Colonic mucosa (tissue), 4 donors: ENCODE measurements around the gene APPBP2. TPM values are rescaled to one million over a fixed set of nuclear protein-coding genes. Genes with fewer than 3 reads are reported as not detected.

Experiments used
- DNase-seq: peaks from one replicate; pipeline ENCODE4 v3.0.0-alpha.2; 2020
- H3K27ac ChIP-seq: fragments of 200-600 bp; one replicate; pipeline ENCODE4 v1.8.0; 2021
- H3K27me3 ChIP-seq: fragments of 200-600 bp; one replicate; pipeline ENCODE4 v1.8.0; 2021
- H3K36me3 ChIP-seq: fragments of 200-600 bp; one replicate; pipeline ENCODE4 v1.8.0; 2021
- H3K4me1 ChIP-seq: fragments of 200-600 bp; one replicate; pipeline ENCODE4 v1.8.0; 2021; ENCODE audit warnings: mild to moderate bottlenecking
- H3K4me3 ChIP-seq: fragments of 200-600 bp; one replicate; pipeline ENCODE4 v1.8.0; 2021
- H3K9ac ChIP-seq, 2 donors: one replicate each; pipeline ENCODE4 v1.7.0; 2013; ENCODE audit warnings: control low read depth in 2 of 2, low read depth in 2 of 2, low read length in 2 of 2
- H3K9me3 ChIP-seq: fragments of 200-600 bp; one replicate; pipeline ENCODE4 v1.8.0; 2021
- intact Hi-C: fragments of 100-400 bp; cut with DNase I; formaldehyde crosslinking; loops from one replicate; pipeline ENCODE4 v1.14.1; 2022
- total RNA-seq, 2 donors: library from RNA; stranded (reverse); fragmentation: NEBNext Ultra II Directional in 1 of 2; extraction: Animal tissue kit (Norgen Biotek cat#: 25700) in 1 of 2; gene quantifications; one replicate each; pipeline ENCODE4 v1.2.1, GENCODE V29; 2021
- TF ChIP-seq, protein P1 (sequence below): fragments of 200-600 bp; IDR thresholded peaks from one replicate; pipeline ENCODE4 v1.8.0; 2022; ENCODE audit warnings: antibody characterized with exemption, mild to moderate bottlenecking
- donor health status: healthy.
- donor health status: DM: no; HTN: no; CAD: no.
- donor health status: DM: no; HTN: no; CAD: no.

APPBP2 gene
- total RNA-seq, 2 donors from 2014 or later, result 26.7 to 42.0 TPM

DNA sequence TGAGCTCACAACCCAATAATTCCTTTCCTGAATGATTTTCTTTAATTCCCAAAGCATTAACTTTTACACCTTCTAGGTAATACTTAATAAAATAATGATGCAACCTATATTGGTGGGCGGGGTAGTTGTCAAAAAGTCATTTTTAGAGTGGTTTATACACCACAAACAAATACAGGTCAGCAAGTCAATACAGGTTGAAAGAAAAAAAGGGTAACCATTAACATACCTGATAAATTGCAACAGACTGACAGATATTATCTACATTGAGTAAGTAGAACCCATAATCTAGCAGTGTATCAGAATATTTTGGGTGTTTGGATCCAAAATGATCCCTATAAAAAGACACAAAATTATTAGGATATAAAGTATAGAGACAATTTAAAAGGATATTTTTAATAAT lies 64.5 kb downstream of the APPBP2 start:
- Histone ChIP-seq H3K27me3 (no peaks in the 10 kb centered on the region), H3K36me3 (peaks cover 9% of the 10 kb centered on the region), H3K9me3 (no peaks in the 10 kb centered on the region), H3K27ac (no peak overlapping the region), H3K9ac (no peak overlapping the region), H3K4me3 (no peak overlapping the region), H3K4me1 (no peaks in the 10 kb centered on the region)
- DNase-seq, result no peak
- intact Hi-C loops, result no loop called here
- TF ChIP-seq, protein P1, sequence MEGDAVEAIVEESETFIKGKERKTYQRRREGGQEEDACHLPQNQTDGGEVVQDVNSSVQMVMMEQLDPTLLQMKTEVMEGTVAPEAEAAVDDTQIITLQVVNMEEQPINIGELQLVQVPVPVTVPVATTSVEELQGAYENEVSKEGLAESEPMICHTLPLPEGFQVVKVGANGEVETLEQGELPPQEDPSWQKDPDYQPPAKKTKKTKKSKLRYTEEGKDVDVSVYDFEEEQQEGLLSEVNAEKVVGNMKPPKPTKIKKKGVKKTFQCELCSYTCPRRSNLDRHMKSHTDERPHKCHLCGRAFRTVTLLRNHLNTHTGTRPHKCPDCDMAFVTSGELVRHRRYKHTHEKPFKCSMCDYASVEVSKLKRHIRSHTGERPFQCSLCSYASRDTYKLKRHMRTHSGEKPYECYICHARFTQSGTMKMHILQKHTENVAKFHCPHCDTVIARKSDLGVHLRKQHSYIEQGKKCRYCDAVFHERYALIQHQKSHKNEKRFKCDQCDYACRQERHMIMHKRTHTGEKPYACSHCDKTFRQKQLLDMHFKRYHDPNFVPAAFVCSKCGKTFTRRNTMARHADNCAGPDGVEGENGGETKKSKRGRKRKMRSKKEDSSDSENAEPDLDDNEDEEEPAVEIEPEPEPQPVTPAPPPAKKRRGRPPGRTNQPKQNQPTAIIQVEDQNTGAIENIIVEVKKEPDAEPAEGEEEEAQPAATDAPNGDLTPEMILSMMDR, result no peak

DNA sequence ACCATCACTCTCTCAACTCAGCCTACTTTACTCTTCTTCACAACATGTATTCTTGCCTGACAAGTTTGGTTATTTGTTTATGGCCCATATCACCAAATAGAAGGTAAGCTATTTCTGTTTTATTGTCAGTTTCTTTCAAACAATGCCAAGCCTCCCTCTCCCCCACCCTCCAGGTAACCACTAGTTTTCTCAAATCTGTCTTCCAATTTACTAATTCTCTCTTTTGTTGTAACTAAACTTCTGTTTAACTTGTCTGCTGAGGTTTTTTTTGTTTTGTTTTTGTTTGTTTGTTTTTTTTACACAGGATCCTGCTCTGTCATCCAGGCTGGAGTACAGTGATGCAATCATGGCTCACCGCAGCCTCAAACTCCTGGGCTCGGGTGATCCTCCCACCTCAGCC lies 68.9 kb downstream of the APPBP2 start:
- intact Hi-C loops, result no loop called here
- TF ChIP-seq, protein P1, result no peak
- Histone ChIP-seq H3K4me3 (no peak overlapping the region), H3K27ac (no peak overlapping the region), H3K27me3 (no peaks in the 10 kb centered on the region), H3K9ac (no peak overlapping the region), H3K4me1 (no peaks in the 10 kb centered on the region), H3K9me3 (no peaks in the 10 kb centered on the region), H3K36me3 (peaks cover 4% of the 10 kb centered on the region)
- DNase-seq, result no peak

DNA sequence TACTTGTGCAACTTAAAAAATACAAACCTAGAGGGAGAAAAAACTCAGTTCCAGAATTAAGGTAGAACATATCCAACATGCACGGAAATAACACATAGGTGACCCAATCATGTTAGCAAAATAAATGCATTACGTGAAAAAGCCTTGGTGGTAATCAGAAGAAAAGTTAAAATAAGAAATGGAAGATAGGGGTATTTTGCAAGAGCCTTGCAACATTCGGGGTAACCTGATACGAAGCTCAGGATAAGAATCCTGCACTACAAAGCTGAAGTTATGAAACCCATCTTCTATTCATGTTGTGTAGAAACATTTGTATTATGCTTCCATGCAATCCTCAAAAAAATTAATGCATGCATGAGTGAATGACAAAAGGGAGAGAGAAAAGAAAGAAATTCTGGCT lies 70.7 kb downstream of the APPBP2 start:
- Histone ChIP-seq H3K36me3 (peaks cover 4% of the 10 kb centered on the region), H3K4me1 (no peaks in the 10 kb centered on the region), H3K4me3 (no peak overlapping the region), H3K9me3 (no peaks in the 10 kb centered on the region), H3K27ac (no peak overlapping the region), H3K27me3 (no peaks in the 10 kb centered on the region), H3K9ac (no peak overlapping the region)
- no peak for DNase-seq
- TF ChIP-seq, protein P1, result no peak
- intact Hi-C loops, result no loop called here

DNA sequence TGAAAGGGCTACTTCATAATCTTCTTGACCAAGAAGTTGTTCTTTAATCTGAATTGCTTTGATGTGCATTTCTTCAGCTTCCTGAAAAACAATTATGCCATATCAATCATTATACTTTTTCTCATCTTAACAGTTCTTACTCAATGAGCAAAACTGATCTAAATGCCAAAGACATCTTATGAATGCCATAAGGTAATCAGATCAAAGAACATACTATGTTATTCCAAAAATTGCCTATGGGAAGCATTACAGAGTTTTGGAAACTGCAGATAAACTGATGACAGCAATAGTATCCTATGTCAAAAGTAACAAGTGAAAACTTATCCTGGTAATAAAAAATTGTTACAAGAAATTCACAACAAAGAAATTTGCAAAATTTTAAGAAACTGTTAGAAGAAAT lies 74.1 kb downstream of the APPBP2 start:
- Histone ChIP-seq H3K4me3 (no peak overlapping the region), H3K9me3 (no peaks in the 10 kb centered on the region), H3K4me1 (no peaks in the 10 kb centered on the region), H3K9ac (no peak overlapping the region), H3K27me3 (no peaks in the 10 kb centered on the region), H3K36me3 (peaks cover 4% of the 10 kb centered on the region), H3K27ac (no peak overlapping the region)
- intact Hi-C loops, result no loop called here
- TF ChIP-seq, protein P1, result no peak
- DNase-seq, result no peak

DNA sequence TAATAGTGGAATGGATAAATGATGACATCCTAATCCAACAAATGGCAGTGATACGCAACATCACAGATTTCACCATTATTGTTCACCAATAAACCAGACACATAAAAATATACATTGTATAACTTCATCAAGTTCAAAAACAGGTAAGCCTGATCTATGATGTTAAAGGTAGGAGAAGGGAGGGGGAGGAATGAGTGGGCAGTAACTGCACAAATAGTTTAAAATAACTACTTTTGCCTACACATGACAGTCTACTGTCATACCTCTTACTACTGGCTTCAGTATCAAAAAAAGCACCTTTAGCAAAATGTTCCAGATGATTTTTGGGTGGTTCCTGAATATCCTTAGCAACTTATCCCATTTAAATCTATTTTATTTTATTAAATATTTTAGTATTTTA lies 75.0 kb downstream of the APPBP2 start:
- H3K9ac ChIP-seq, result no peak overlapping the region
- no peaks in the 10 kb centered on the region for H3K4me1 ChIP-seq
- intact Hi-C loops, result no loop called here
- DNase-seq, result no peak
- H3K4me3 ChIP-seq, result no peak overlapping the region
- TF ChIP-seq, protein P1, result no peak
- no peaks in the 10 kb centered on the region for H3K27me3 ChIP-seq
- H3K27ac ChIP-seq, result no peak overlapping the region
- H3K36me3 ChIP-seq, result peaks cover 4% of the 10 kb centered on the region
- H3K9me3 ChIP-seq, result no peaks in the 10 kb centered on the region

DNA sequence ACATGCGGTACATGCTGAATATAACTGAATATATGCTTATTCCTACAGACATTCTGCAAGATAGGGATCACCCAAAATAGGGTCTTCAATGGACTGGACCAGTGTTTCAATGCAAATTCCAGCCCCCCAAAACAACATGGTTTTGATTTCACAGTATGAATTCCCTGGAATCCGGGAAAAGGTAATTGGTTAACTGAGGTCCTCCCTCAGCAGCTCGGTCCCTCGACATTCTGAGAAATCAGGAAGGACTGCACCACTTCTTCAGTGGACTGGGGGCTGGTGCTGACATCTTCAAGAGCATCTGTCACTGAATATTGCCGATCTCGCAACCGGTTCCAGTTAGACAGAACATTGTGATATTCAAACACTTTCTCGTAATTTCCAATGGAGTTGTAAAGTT lies 78.7 kb downstream of the APPBP2 start:
- DNase-seq, result no peak
- Histone ChIP-seq H3K27me3 (no peaks in the 10 kb centered on the region), H3K27ac (no peak overlapping the region), H3K4me3 (no peak overlapping the region), H3K36me3 (peaks cover under 1% of the 10 kb centered on the region), H3K4me1 (no peaks in the 10 kb centered on the region), H3K9me3 (no peaks in the 10 kb centered on the region), H3K9ac (no peak overlapping the region)
- TF ChIP-seq, protein P1, result no peak
- intact Hi-C loops, result no loop called here
